RWPE1 (cell line): ENCODE measurements around the gene TCHHL1.

Experiments
- CTCF ChIA-PET: fragments of 350-600 bp; sonication (Branson Sonifier 250); formaldehyde crosslinking; extraction: SDS; loops from one replicate; lab custom pipeline; 2021; lab: Yijun Ruan, JAX
- POLR2A ChIA-PET: fragments of 400-600 bp; formaldehyde crosslinking; extraction: SDS; loops from one replicate; lab custom pipeline; 2020; ENCODE audit warnings: antibody characterized with exemption; ENCODE audit not compliant: low non-redundant PET; lab: Yijun Ruan, JAX
- DNase-seq: peaks from one replicate; pipeline ENCODE4 v3.0.0; 2012; ENCODE audit warnings: low spot score
- H3K27ac ChIP-seq: fragments of 450-650 bp; 2 replicates; pipeline ENCODE4 v1.5.1; 2017
- TF ChIP-seq, protein P1 (sequence below): fragments of 450-650 bp; conservative IDR thresholded peaks from 2 replicates; pipeline ENCODE4 v1.5.1; 2017; ENCODE audit warnings: low read depth, mild to moderate bottlenecking

Gene TCHHL1

GRCh38 chr1:152052606-152053005 lies 36.3 kb downstream of the TCHHL1 start:
- no peak overlapping the region for H3K27ac ChIP-seq
- ChIA-PET POLR2A (no interaction called here), CTCF (interaction anchor here (0.5 to 1.8 kb wide), 14 partner anchors 12 to 406 kb away, joined by 3 to 14 read pairs (median 4); partner anchors contain the start of gene TCHHL1)
- peak; percentile 83 for DNase-seq
- TF ChIP-seq, protein P1, sequence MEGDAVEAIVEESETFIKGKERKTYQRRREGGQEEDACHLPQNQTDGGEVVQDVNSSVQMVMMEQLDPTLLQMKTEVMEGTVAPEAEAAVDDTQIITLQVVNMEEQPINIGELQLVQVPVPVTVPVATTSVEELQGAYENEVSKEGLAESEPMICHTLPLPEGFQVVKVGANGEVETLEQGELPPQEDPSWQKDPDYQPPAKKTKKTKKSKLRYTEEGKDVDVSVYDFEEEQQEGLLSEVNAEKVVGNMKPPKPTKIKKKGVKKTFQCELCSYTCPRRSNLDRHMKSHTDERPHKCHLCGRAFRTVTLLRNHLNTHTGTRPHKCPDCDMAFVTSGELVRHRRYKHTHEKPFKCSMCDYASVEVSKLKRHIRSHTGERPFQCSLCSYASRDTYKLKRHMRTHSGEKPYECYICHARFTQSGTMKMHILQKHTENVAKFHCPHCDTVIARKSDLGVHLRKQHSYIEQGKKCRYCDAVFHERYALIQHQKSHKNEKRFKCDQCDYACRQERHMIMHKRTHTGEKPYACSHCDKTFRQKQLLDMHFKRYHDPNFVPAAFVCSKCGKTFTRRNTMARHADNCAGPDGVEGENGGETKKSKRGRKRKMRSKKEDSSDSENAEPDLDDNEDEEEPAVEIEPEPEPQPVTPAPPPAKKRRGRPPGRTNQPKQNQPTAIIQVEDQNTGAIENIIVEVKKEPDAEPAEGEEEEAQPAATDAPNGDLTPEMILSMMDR, result peak; percentile 90

GRCh38 chr1:152050886-152051675 lies 37.8 kb downstream of the TCHHL1 start:
- H3K27ac ChIP-seq, result peak overlapping the region; percentile 85
- ChIA-PET POLR2A (no interaction called here), CTCF (interaction anchor here (0.6 to 1.9 kb wide), 4 partner anchors 60 to 389 kb away, joined by 4 to 7 read pairs (median 4); no protein-coding TSS in a partner anchor)
- DNase-seq, result peak; percentile 36
- TF ChIP-seq, protein P1, result peak; percentile 24; the same call in 1 of the 2 replicates

DNA sequence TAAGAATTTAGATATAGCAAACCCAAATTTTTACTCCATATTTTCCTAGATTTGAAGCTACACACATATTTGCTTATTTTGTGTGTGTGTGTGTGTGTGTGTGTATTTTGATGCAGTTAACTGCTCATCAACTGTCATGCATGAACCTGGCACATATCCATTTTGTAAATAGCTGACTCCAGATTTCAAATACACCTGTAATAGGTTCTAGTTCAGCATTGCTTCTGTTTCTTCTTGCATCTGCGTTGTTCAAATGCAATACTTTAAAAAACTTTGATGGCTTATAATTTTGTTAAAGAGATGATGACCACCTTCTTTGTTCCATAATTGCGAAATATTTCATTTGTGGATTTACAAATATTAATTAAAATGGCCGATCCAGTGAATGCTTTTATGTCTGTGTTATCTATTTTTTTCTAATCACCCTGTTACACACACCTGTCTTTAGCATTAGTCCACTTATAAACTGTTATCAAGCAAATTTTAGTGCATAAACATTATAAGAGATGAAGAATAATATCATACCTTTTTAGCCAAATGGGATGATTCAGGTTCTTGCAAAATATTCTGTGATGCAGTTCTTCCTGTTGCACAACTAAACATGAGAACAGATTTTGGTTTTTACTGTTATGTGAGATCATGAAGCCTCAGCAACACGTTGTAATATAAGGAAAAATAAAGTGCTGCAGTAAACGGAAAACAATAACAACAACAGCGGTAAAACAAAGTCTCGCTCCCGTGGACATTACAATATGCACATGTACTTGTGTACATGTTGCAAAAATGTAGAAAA lies 39.4 kb downstream of the TCHHL1 start:
- peak overlapping the region; percentile 100 for H3K27ac ChIP-seq
- ChIA-PET POLR2A (interaction anchor here (0.7 to 4.6 kb wide), 4 partner anchors 13 to 145 kb away, joined by 5 to 42 read pairs (median 11); partner anchors contain the start of gene S100A11), CTCF (interaction anchor here (0.6 to 1.8 kb wide), 3 partner anchors 15 to 324 kb away, joined by 4 to 6 read pairs (median 4); no protein-coding TSS in a partner anchor)
- TF ChIP-seq, protein P1, result no peak
- DNase-seq, result peak; percentile 26

GRCh38 chr1:152048416-152049009 lies 40.4 kb downstream of the TCHHL1 start:
- DNase-seq, result peak; percentile 85
- ChIA-PET CTCF (interaction anchor here (1.8 kb wide), 1 partner anchor 14 kb away, joined by 6 read pairs; no protein-coding TSS in a partner anchor), POLR2A (interaction anchor here (0.7 to 4.6 kb wide), 4 partner anchors 12 to 144 kb away, joined by 5 to 42 read pairs (median 8); partner anchors contain the start of gene S100A11)
- TF ChIP-seq, protein P1, result no peak
- peak overlapping the region; percentile 100 for H3K27ac ChIP-seq

- CTCF ChIA-PET, result interaction anchor here (0.7 to 1.8 kb wide), 3 partner anchors 12 to 272 kb away, joined by 3 to 6 read pairs (median 4); no protein-coding TSS in a partner anchor
- peak; percentile 85 for DNase-seq
- TF ChIP-seq, protein P1, result peak; percentile 76
- POLR2A ChIA-PET, result interaction anchor here (1.8 to 4.6 kb wide), 2 partner anchors 11 to 13 kb away, joined by 8 to 42 read pairs; partner anchors contain the start of gene S100A11
- H3K27ac ChIP-seq, result peak overlapping the region; percentile 100
Observed at GRCh38 chr1:152047730-152048415, 41.0 kb downstream of the TCHHL1 start.
